Hepatocyte (in vitro differentiated cells): ENCODE measurements around the gene ZC3H7A. TPM values are rescaled to one million over a fixed set of nuclear protein-coding genes. Genes with fewer than 3 reads are reported as not detected.
A peak's percentile ranks its signal among the peaks of the same experiment; 100 is the strongest.

ENCODE experiments used
- DNase-seq: peaks from one replicate; pipeline ENCODE4 v3.0.0-alpha.2; 2016; ENCODE audit warnings: low spot score
- H2AFZ ChIP-seq: fragments of 200-600 bp; sonication (generic); 2 replicates; pipeline ENCODE4 v1.6.0; 2016; ENCODE audit warnings: antibody characterized with exemption, mild to moderate bottlenecking
- H3K27ac ChIP-seq: fragments of 200-600 bp; sonication (generic); 2 replicates; pipeline ENCODE4 v1.5.1; 2016; ENCODE audit warnings: mild to moderate bottlenecking
- H3K27me3 ChIP-seq: fragments of 200-600 bp; sonication (generic); 2 replicates; pipeline ENCODE4 v1.6.1; 2016
- H3K36me3 ChIP-seq: fragments of 200-600 bp; sonication (generic); replicated peaks from 2 replicates; pipeline ENCODE4 v1.5.1; 2016; ENCODE audit warnings: low read depth; ENCODE audit not compliant: insufficient read depth
- H3K4me1 ChIP-seq: fragments of 200-600 bp; sonication (generic); 2 replicates; pipeline ENCODE4 v1.5.1; 2016; ENCODE audit warnings: mild to moderate bottlenecking, moderate library complexity; ENCODE audit not compliant: insufficient read depth
- H3K4me2 ChIP-seq: fragments of 200-600 bp; sonication (generic); 2 replicates; pipeline ENCODE4 v1.6.0; 2016
- H3K4me3 ChIP-seq: fragments of 200-600 bp; sonication (generic); 2 replicates; pipeline ENCODE4 v1.5.1; 2016; ENCODE audit warnings: mild to moderate bottlenecking
- H3K79me2 ChIP-seq: fragments of 200-600 bp; sonication (generic); 2 replicates; pipeline ENCODE4 v1.6.0; 2017; ENCODE audit warnings: mild to moderate bottlenecking
- H3K9me2 ChIP-seq: fragments of 200-600 bp; sonication (generic); replicated peaks from 2 replicates; pipeline ENCODE4 v1.6.0; 2017; ENCODE audit warnings: mild to moderate bottlenecking; ENCODE audit not compliant: insufficient read depth
- H3K9me3 ChIP-seq: fragments of 200-600 bp; sonication (generic); 2 replicates; pipeline ENCODE4 v1.5.1; 2016; ENCODE audit warnings: low read depth, mild to moderate bottlenecking
- H4K20me1 ChIP-seq: fragments of 200-600 bp; sonication (generic); 2 replicates; pipeline ENCODE4 v1.6.0; 2016; ENCODE audit warnings: mild to moderate bottlenecking; ENCODE audit not compliant: insufficient read depth, poor library complexity, severe bottlenecking
- CTCF ChIP-seq: fragments of 200-600 bp; sonication (generic); IDR thresholded peaks from 2 replicates; pipeline ENCODE4 v1.5.1; 2016; ENCODE audit warnings: antibody characterized with exemption, mild to moderate bottlenecking; ENCODE audit not compliant: poor library complexity
- EZH2 ChIP-seq: fragments of 200-600 bp; sonication (generic); IDR thresholded peaks from 2 replicates; pipeline ENCODE4 v1.6.1; 2016; ENCODE audit warnings: antibody characterized with exemption, mild to moderate bottlenecking, borderline replicate concordance
- EZH2phosphoT487 ChIP-seq: fragments of 200-600 bp; sonication (generic); IDR thresholded peaks from one replicate; pipeline ENCODE4 v1.6.1; 2018; ENCODE audit warnings: antibody characterized with exemption, mild to moderate bottlenecking, low read depth, moderate library complexity; ENCODE audit not compliant: unreplicated experiment, severe bottlenecking
- WGBS: methylation state at CpG from one replicate; pipeline ENCODE4 v1.1.6; 2016; ENCODE audit warnings: low lambda C conversion rate; ENCODE audit errors: missing lambda C conversion rate; 5-methylcytosine and 5-hydroxymethylcytosine counted together
- polyA plus RNA-seq: library from polyadenylated mRNA; unstranded; fragments of >200 nt; fragmentation: Nextera tagmentation; extraction: Ambion mirVana; gene quantifications from 2 replicates; pipeline ENCODE4 v1.2.1, GENCODE V29; 2016
- total RNA-seq: library from RNA; depleted of rRNA; stranded (reverse); fragments of >200 nt; gene quantifications from 2 replicates; pipeline ENCODE4 v1.2.3, GENCODE V29; 2014

ZC3H7A gene
- total and polyA plus RNA-seq, 2 experiments from 2014 or later: 34.9 to 40.3 TPM

GRCh38 chr16:11743308-11744074 is 53.6 kb downstream of the ZC3H7A start:
- H3K79me2 ChIP-seq: peaks cover 37% of the 10 kb centered on the region
- H3K9me3 ChIP-seq: no peaks in the 10 kb centered on the region
- peaks cover 36% of the 10 kb centered on the region for H3K4me1 ChIP-seq
- 53% methylated on average over 21 of the region's 21 CpGs for WGBS
- no peaks in the 10 kb centered on the region for H3K9me2 ChIP-seq
- peak; percentile 44 for DNase-seq
- peak overlapping the region; percentile 2 for H3K4me3 ChIP-seq
- TF ChIP-seq EZH2: no peak
- no peak for TF ChIP-seq EZH2phosphoT487
- TF ChIP-seq CTCF: no peak
- H3K36me3 ChIP-seq: no peaks in the 10 kb centered on the region
- peak overlapping the region; percentile 94 for H3K27ac ChIP-seq
- H2AFZ ChIP-seq: peak overlapping the region; percentile 33
- no peaks in the 10 kb centered on the region for H3K27me3 ChIP-seq
- peaks cover 31% of the 10 kb centered on the region for H4K20me1 ChIP-seq
- H3K4me2 ChIP-seq: peak overlapping the region; percentile 68

GRCh38 chr16:11742536-11743307 is 54.3 kb downstream of the ZC3H7A start, which contains the start of gene TXNDC11:
TXNDC11 (minus strand) TSS chr16:11742857; CDS start chr16:11742730, 127 bp downstream.
- peaks cover 45% of the 10 kb centered on the region for H3K79me2 ChIP-seq
- DNase-seq: peak; percentile 100
- H2AFZ ChIP-seq: peak within 1 kb of the TSS; percentile 33

GRCh38 chr16:11742093-11742535 is 54.9 kb downstream of the ZC3H7A start:
- no peaks in the 10 kb centered on the region for H3K36me3 ChIP-seq
- H3K4me3 ChIP-seq: peak overlapping the region; percentile 92
- H3K4me2 ChIP-seq: peak overlapping the region; percentile 92
- no peaks in the 10 kb centered on the region for H3K9me3 ChIP-seq
- TF ChIP-seq CTCF (no peak), EZH2 (no peak), EZH2phosphoT487 (no peak)
- peaks cover 33% of the 10 kb centered on the region for H3K4me1 ChIP-seq
- peak overlapping the region; percentile 4 for H2AFZ ChIP-seq
- H3K27me3 ChIP-seq: no peaks in the 10 kb centered on the region
- no peaks in the 10 kb centered on the region for H3K9me2 ChIP-seq
- peaks cover 51% of the 10 kb centered on the region for H3K79me2 ChIP-seq
- under 1% methylated on average over 12 of the region's 37 CpGs for WGBS
- DNase-seq: no peak
- peaks cover 42% of the 10 kb centered on the region for H4K20me1 ChIP-seq
- peak overlapping the region; percentile 92 for H3K27ac ChIP-seq

More at GRCh38 chr16:11742536-11743307, 54.3 kb downstream of the ZC3H7A start, which contains the start of gene TXNDC11:
- WGBS: under 1% methylated on average over 38 of the region's 96 CpGs
- no peaks in the 10 kb centered on the region for H3K9me3 ChIP-seq
- H4K20me1 ChIP-seq: peaks cover 37% of the 10 kb centered on the region
- TF ChIP-seq EZH2 (no peak), CTCF (no peak), EZH2phosphoT487 (no peak)
- H3K4me2 ChIP-seq: peak within 1 kb of the TSS; percentile 92
- peak within 1 kb of the TSS; percentile 92 for H3K4me3 ChIP-seq
- peak within 1 kb of the TSS; percentile 94 for H3K27ac ChIP-seq
- no peaks in the 10 kb centered on the region for H3K36me3 ChIP-seq
- H3K9me2 ChIP-seq: no peaks in the 10 kb centered on the region
- no peaks in the 10 kb centered on the region for H3K27me3 ChIP-seq
- H3K4me1 ChIP-seq: peaks cover 31% of the 10 kb centered on the region
